ENCODE measurements around the gene RTKN.

The RTKN gene

GRCh38 chr2:74440378-74441169 is 1.2 kb downstream of the RTKN start:
- in situ Hi-C loops (cut with MboI; ENCODE audit: low pct_unique_long_range_greater_than_20kb, low sequenced_read_pairs) = no loop called here
- peak; percentile 93 for DNase-seq

- in situ Hi-C loops (cut with MboI; ENCODE audit: low pct_unique_long_range_greater_than_20kb, low sequenced_read_pairs) = no loop called here
- no peak for DNase-seq
Observed at GRCh38 chr2:74439803-74440377, 1.8 kb downstream of the RTKN start.

DNA sequence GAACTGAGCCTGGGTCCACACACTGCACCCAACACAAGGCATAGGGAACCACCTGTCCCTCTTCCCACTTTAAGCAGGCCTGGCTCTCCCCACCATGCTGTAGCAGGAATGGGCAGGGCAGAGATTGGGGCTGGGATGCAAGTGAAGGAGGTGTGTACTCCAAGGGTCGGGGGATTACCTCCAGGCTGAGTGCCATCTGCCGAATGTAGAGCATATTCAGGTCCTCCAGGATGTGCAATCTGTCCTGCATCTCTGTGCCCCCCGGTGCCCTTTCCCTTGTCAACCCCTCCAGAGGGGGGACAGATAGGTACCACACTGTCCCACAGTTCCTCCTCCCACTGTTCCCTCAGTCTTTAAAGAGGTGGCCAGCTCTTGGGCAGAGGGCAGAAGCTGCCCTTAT is 2.4 kb downstream of the RTKN start:
- DNase-seq = no peak

GRCh38 chr2:74438248-74438647 is 3.5 kb downstream of the RTKN start:
- DNase-seq = no peak
- in situ Hi-C loops (cut with MboI; ENCODE audit: low pct_unique_long_range_greater_than_20kb, low sequenced_read_pairs) = no loop called here

More for the DNA sequence above, 2.4 kb downstream of the RTKN start:
- in situ Hi-C loops (cut with MboI; ENCODE audit: low pct_unique_long_range_greater_than_20kb, low sequenced_read_pairs) = no loop called here

DNA sequence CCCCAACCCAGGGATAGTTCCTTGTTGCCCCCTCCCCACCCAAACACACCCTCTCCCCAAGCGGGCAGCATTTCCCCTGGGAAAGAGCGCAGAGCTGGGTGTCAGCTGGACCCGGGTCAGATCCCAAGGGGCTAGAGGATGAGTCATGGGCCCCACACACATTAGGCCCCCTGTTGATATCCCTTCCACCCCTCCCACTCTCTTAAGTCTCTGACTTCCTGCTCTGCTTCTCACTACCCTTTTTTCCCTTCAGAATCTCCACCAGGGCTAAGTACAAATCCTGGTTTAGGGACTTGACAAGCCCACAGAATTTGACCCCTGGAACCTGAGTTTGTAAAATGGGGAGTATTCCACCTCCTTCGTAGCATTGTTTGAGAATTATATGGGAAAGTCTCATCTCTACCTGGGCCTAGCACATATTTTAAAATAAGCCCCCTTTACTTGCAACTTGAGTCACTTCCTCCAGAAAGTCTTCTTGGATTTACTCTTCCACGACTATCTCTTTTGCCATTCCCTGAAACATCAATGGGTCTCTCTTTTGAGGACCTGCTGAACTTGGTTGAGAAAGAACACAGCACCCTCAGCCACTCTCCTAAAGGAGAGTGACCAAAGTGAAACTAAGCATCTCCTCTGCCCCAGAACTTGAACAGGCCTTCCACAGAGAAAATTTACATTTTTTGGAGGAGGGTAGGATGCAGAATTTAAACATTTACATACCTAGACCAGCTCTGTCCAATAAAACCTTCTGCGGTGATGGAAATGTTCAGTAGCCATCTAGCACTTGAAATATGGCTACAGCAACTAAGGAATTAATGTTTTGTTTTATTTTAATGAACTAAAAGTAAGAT is 4.7 kb downstream of the RTKN start:
- DNase-seq = no peak
- in situ Hi-C loops (cut with MboI; ENCODE audit: low pct_unique_long_range_greater_than_20kb, low sequenced_read_pairs) = no loop called here

DNA sequence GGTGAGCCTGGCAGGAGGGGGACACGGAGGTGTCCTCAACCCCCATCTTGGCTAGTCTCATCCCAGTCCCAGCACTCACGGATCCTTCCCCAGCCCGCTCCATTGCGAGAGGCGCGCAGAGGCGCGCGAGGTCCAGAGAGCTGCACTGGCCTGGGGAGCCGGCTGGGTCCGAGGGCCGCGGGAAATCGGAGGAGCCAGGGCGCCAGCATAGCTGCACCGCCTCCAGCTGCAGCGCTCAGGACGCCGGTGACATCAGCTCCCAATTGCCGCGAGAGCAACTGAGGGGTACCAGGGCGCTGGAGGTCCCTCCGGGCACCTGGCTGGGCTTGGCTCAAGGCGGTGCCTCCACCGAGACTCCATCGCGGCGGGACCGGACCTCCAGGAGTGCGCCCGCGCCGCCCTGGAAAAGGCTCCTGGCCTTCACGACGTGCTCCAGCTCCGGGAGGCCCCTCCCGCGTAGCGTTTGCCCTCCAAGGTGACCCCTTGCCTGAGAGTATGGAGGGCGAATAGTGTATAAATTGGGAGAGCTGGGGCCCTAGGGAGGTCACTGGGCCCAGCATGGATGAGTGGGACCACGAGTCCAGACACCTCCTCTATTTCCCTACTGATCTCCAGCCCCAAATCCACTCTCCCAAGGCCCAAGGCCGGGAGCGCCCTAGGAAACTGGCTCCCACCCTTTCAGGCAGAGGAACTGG is 5.5 kb downstream of the RTKN start:
- DNase-seq = no peak
- in situ Hi-C loops (cut with MboI; ENCODE audit: low pct_unique_long_range_greater_than_20kb, low sequenced_read_pairs) = no loop called here

DNA sequence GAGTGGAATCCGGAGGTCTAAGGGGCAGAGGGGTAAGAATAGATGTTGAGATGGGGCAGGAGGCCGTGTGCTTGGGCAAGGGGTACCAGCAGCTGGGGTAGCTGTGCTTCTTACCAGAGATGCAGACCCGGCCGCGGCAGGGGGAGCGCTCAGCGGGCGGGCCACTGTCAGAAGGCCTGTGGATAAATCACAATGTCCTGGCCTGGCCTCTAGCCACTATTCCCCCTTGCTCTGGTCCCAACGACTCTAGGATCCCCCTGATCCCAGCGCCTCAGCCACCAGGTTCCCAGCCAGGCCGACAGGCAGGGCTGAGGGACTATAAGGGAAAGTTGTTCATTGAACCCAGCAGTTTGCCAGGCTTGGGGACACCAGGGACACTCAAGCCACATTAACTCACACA is 11.2 kb downstream of the RTKN start:
- DNase-seq = no peak

DNA sequence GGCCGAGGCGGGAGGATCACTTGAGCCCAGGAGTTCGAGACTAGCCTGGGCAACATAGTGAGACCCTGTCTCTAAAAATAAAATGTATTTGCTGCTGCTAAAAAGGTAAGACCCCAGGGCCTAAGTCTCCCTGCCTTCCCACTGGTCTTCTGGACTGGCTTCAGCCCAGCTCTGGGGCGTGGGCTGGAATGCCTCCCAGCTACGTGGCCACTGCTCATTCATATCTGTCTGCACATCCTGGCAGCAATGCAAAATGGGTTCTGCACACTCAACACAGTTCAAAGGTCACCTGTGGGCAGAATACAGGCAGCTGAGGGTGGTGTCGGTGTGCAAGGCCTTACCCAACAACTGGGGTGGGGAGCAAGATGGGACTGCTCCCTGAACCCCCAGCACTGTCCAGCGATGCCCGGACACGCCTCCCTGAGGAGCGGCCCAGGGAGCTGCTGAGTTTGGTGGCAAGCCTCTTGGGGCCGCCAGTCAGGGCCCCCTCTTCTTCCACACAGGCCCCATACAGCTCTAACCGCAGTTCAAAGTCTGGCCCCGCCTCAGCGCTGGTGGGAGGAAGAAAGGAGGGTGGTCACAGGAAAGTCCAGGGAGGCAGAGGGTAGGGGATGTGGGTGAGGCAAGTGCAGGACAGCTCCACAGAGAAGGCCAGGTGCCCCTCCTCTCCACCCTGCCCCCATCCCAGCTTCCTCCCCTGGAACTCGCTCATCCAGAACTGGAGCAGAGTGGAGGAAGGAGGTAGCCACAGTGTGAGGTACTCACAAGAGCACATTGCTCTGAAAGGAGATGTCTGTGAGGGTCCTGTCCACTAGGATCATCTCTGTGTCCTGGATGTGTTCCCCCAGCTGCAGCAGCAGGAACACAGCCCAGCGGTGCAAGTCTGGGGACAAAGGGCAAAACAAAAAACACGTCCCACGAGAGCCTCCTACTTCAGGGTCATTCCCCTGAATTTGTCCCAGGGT is 12.0 kb downstream of the RTKN start:
- in situ Hi-C loops (cut with MboI; ENCODE audit: low pct_unique_long_range_greater_than_20kb, low sequenced_read_pairs) = no loop called here
- DNase-seq = no peak

More for the DNA sequence above, 11.2 kb downstream of the RTKN start:
- in situ Hi-C loops (cut with MboI; ENCODE audit: low pct_unique_long_range_greater_than_20kb, low sequenced_read_pairs) = no loop called here

DNA sequence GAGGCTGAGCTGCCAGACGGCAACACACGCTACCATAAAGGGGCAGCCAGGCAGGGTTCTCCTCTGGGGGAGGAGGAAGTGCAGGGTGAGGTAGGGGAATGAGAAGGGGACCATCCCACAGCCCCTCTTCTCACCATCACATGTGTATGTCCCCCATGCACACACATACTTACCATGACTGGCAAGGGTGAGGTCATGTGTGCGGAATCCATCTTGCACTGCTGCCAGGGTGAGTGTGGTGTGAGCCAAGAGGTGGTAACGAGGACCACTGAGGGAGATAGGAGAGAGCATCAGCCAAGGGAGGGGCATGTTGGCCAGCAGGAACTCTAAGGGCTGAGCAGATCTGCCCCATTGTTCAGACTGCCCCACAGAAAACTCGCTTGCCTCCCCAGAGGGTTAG is 13.1 kb downstream of the RTKN start:
- in situ Hi-C loops (cut with MboI; ENCODE audit: low pct_unique_long_range_greater_than_20kb, low sequenced_read_pairs) = no loop called here
- no peak for DNase-seq

- no peak for DNase-seq
- in situ Hi-C loops (cut with MboI; ENCODE audit: low pct_unique_long_range_greater_than_20kb, low sequenced_read_pairs) = no loop called here
Observed at GRCh38 chr2:74427551-74427950, 14.2 kb downstream of the RTKN start.

GRCh38 chr2:74426181-74426758 is 15.5 kb downstream of the RTKN start:
- in situ Hi-C loops (cut with MboI; ENCODE audit: low pct_unique_long_range_greater_than_20kb, low sequenced_read_pairs) = no loop called here

GRCh38 chr2:74425523-74425922 is 16.2 kb downstream of the RTKN start:
- in situ Hi-C loops (cut with MboI; ENCODE audit: low pct_unique_long_range_greater_than_20kb, low sequenced_read_pairs) = no loop called here
- DNase-seq = no peak

More at GRCh38 chr2:74426181-74426758, 15.5 kb downstream of the RTKN start:
- no peak for DNase-seq

DNA sequence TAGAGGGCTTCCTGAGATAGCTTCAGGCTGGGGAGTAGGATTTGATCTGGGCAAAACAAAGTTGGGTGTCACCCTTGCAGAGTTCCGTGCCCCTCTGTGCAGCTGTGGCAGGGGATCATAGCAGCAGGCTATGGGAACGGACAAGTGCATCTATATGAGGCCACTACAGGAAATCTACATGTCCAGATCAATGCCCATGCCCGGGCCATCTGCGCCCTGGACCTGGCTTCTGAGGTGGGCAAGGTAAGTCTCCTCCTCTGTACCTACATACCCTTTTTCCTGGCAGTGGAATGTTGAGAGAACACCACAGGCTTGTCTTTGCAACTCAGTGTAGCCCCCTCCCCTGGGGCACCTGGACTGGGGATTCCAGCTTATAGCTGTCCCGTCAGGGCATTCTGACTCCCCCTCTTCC is 16.7 kb downstream of the RTKN start:
- in situ Hi-C loops (cut with MboI; ENCODE audit: low pct_unique_long_range_greater_than_20kb, low sequenced_read_pairs) = no loop called here
- DNase-seq = no peak

DNA sequence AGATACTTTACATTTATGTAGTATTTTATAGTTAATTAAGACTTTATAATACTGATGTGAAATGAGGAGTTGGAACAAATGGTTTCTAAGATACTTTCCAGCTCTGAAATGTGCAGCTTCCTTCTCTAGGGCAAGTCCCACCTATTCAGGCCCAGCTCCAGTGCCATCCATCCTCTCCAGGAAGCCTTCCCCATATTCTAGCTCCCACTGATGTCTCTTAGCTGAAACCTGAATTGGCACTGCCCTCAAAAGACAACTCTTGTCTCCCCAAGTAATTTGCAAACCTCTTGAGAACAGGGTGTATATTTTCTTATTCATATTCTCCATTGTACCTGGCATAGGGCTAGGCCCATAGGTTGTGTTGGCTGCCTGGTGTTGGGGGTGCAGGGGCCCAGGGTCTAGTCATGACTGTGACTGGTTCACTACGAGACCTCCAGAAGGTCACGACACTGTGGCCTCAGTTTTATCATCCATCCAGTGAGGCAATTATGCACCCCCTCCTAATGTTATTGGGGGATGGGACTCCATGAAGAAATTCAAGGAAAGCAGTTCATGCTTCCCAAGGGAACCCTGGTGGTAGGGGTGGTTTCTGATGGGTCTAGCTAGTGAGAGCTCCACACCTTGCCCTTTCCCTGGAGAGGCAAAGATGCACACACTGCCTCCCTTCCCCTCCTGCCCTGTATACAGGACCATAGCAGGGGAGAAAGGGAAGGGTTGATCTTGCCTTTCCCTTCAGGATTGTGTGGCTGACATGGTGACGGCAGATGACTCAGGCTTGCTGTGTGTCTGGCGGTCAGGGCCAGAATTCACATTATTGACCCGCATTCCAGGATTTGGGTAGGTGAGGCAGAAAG is 17.4 kb downstream of the RTKN start:
- in situ Hi-C loops (cut with MboI; ENCODE audit: low pct_unique_long_range_greater_than_20kb, low sequenced_read_pairs) = no loop called here
- DNase-seq = no peak

DNA sequence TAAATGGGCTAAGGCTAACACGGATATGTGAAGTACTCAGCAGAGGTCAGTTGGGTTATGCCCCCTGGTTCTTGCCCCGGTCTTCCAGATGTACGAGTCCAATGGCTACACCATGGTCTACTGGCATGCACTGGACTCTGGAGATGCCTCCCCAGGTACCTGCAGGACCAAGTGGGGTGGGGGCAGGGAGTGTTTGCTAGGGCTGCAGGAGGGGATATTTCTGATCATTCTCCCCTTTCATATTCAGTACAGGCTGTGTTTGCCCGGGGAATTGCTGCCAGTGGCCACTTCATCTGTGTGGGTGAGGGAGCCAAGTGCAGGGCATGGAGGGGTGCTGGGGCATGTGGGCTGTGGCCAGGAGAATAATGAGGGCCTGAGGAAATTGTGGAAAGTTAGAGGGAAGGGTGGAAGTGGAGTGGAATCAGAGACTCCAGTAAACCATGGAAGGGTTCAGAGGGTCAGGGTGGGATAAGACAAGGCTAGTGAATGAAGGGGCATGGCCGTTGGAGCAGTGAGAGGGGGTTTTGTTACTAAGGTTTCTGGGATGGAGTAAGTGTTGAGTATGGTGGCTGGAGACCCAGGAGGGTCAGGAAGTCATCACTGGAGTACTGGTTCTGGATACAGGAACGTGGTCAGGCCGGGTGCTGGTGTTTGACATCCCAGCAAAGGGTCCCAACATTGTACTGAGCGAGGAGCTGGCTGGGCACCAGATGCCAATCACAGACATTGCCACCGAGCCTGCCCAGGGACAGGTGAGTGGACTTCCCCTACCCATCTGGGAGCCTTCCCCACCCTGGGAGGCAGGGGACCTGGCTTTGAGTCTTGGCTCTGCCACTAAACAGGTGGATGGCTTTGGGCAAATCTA is 18.3 kb downstream of the RTKN start:
- DNase-seq = no peak
- in situ Hi-C loops (cut with MboI; ENCODE audit: low pct_unique_long_range_greater_than_20kb, low sequenced_read_pairs) = no loop called here

GRCh38 chr2:74421221-74421870 is 20.4 kb downstream of the RTKN start, which contains the start of the genes C2orf81 and WDR54:
TSS of gene C2orf81 (minus strand) at chr2:74421619. CDS start at chr2:74421560, 59 bp downstream.
TSS of gene WDR54 (plus strand) at chr2:74421730. CDS start at chr2:74422154, 424 bp downstream.
- DNase-seq = peak; percentile 93
- in situ Hi-C loops (cut with MboI; ENCODE audit: low pct_unique_long_range_greater_than_20kb, low sequenced_read_pairs) = no loop called here

Measured in KBM-7 (cell line).